Activated CD8-positive, alpha-beta memory T cell treated with anti-CD3 and anti-CD28 coated beads, Interleukin-2, amount 10 ng/mL, durations not matched to agents 7 days and 5 days (primary cell): ENCODE results near the gene CACNG5. TPM values are rescaled to one million over a fixed set of nuclear protein-coding genes. Genes with fewer than 3 reads are reported as not detected.
"Not testable (repeated sequence)": the region's sequence is repeated elsewhere in the genome, so short reads cannot be mapped to it uniquely, and the experiment has no call there.

Source experiments
- ATAC-seq: fragments of 150-1000 bp; cut with Tn5 transposase; one replicate; pipeline ENCODE4 v1.10.0; 2021; ENCODE audit warnings: moderate library complexity
- CTCF ChIA-PET: fragments of 350-600 bp; sonication (Branson Sonifier 250); formaldehyde crosslinking; loops from one replicate; lab custom pipeline; 2021; ENCODE audit warnings: antibody characterized with exemption; lab: Charles Lee
- DNase-seq: peaks from one replicate; pipeline ENCODE4 v3.0.0-alpha.2; 2020
- H3K27ac Mint-ChIP-seq: one replicate; pipeline ENCODE4 v1.8.0; 2021; ENCODE audit warnings: mild to moderate bottlenecking, mixed read lengths
- H3K27me3 Mint-ChIP-seq: one replicate; pipeline ENCODE4 v1.8.0; 2021; ENCODE audit warnings: mixed read lengths
- H3K36me3 Mint-ChIP-seq: one replicate; pipeline ENCODE4 v1.8.0; 2021; ENCODE audit warnings: mild to moderate bottlenecking, mixed read lengths
- H3K4me1 Mint-ChIP-seq: one replicate; pipeline ENCODE4 v1.8.0; 2021; ENCODE audit warnings: mixed read lengths
- H3K4me3 Mint-ChIP-seq: one replicate; pipeline ENCODE4 v1.8.0; 2021; ENCODE audit warnings: mild to moderate bottlenecking, moderate library complexity, mixed read lengths
- H3K9me3 Mint-ChIP-seq: one replicate; pipeline ENCODE4 v1.8.0; 2022; ENCODE audit warnings: low read depth, mixed read lengths
- total RNA-seq, 2 experiments: library from RNA; stranded (reverse); gene quantifications; one replicate each; pipeline ENCODE4 v1.2.3, GENCODE V29; 2021

The CACNG5 gene
- total RNA-seq, 2 experiments from 2014 or later = not detected

- DNase-seq = no peak
- Mint-ChIP-seq H3K27ac (no peak overlapping the region), H3K9me3 (no peaks in the 10 kb centered on the region), H3K4me1 (no peaks in the 10 kb centered on the region), H3K36me3 (no peaks in the 10 kb centered on the region), H3K27me3 (peaks cover 10% of the 10 kb centered on the region), H3K4me3 (no peak overlapping the region)
- CTCF ChIA-PET = no interaction called here
- no peak for ATAC-seq
Measured at GRCh38 chr17:66889480-66890230, 54.7 kb downstream of the CACNG5 start.

GRCh38 chr17:66892246-66892645 lies 57.3 kb downstream of the CACNG5 start:
- no peak for DNase-seq
- ATAC-seq = no peak
- CTCF ChIA-PET = no interaction called here
- no peaks in the 10 kb centered on the region for H3K4me1 Mint-ChIP-seq
- no peak overlapping the region for H3K27ac Mint-ChIP-seq
- H3K36me3 Mint-ChIP-seq = no peaks in the 10 kb centered on the region
- H3K9me3 Mint-ChIP-seq = no peaks in the 10 kb centered on the region
- H3K4me3 Mint-ChIP-seq = no peak overlapping the region
- peaks cover 17% of the 10 kb centered on the region for H3K27me3 Mint-ChIP-seq

GRCh38 chr17:66893382-66893781 lies 58.5 kb downstream of the CACNG5 start:
- DNase-seq = no peak
- no peak overlapping the region for H3K27ac Mint-ChIP-seq
- peaks cover 17% of the 10 kb centered on the region for H3K27me3 Mint-ChIP-seq
- no peaks in the 10 kb centered on the region for H3K36me3 Mint-ChIP-seq
- H3K4me1 Mint-ChIP-seq = no peaks in the 10 kb centered on the region
- no peak overlapping the region for H3K4me3 Mint-ChIP-seq
- no peak for ATAC-seq
- no peaks in the 10 kb centered on the region for H3K9me3 Mint-ChIP-seq
- CTCF ChIA-PET = no interaction called here

- Mint-ChIP-seq H3K9me3 (no peaks in the 10 kb centered on the region), H3K4me1 (no peaks in the 10 kb centered on the region), H3K27ac (no peak overlapping the region), H3K27me3 (peaks cover 17% of the 10 kb centered on the region), H3K4me3 (no peak overlapping the region), H3K36me3 (no peaks in the 10 kb centered on the region)
- ATAC-seq (no peak), DNase-seq (no peak)
- CTCF ChIA-PET = no interaction called here
Measured at GRCh38 chr17:66893863-66894262, 58.9 kb downstream of the CACNG5 start.

GRCh38 chr17:66897141-66897540 lies 62.2 kb downstream of the CACNG5 start:
- no peak for ATAC-seq
- no peak overlapping the region for H3K4me3 Mint-ChIP-seq
- H3K36me3 Mint-ChIP-seq = no peaks in the 10 kb centered on the region
- no peaks in the 10 kb centered on the region for H3K4me1 Mint-ChIP-seq
- no peak for DNase-seq
- no peaks in the 10 kb centered on the region for H3K9me3 Mint-ChIP-seq
- CTCF ChIA-PET = interaction anchor here (0.8 kb wide), 1 partner anchor 169 kb away, joined by 3 read pairs; no protein-coding TSS in a partner anchor
- H3K27ac Mint-ChIP-seq = no peak overlapping the region
- H3K27me3 Mint-ChIP-seq = peaks cover 24% of the 10 kb centered on the region

- Mint-ChIP-seq H3K9me3 (no peaks in the 10 kb centered on the region), H3K4me3 (no peak overlapping the region), H3K27ac (no peak overlapping the region), H3K4me1 (no peaks in the 10 kb centered on the region), H3K27me3 (peaks cover 19% of the 10 kb centered on the region), H3K36me3 (no peaks in the 10 kb centered on the region)
- ATAC-seq (no peak), DNase-seq (no peak)
- CTCF ChIA-PET = interaction anchor here (1.3 to 1.4 kb wide), 2 partner anchors 68 to 171 kb away, joined by 3 to 5 read pairs; no protein-coding TSS in a partner anchor
Measured at GRCh38 chr17:66898536-66898935, 63.6 kb downstream of the CACNG5 start.

- no peaks in the 10 kb centered on the region for H3K4me1 Mint-ChIP-seq
- no peaks in the 10 kb centered on the region for H3K36me3 Mint-ChIP-seq
- no peak for DNase-seq
- H3K4me3 Mint-ChIP-seq = no peak overlapping the region
- ATAC-seq = no peak
- H3K9me3 Mint-ChIP-seq = no peaks in the 10 kb centered on the region
- CTCF ChIA-PET = interaction anchor here (1.1 to 1.4 kb wide), 3 partner anchors 66 to 183 kb away, joined by 3 to 4 read pairs (median 4); no protein-coding TSS in a partner anchor
- peaks cover 7% of the 10 kb centered on the region for H3K27me3 Mint-ChIP-seq
- no peak overlapping the region for H3K27ac Mint-ChIP-seq
Measured at GRCh38 chr17:66900126-66901010, 65.5 kb downstream of the CACNG5 start.

GRCh38 chr17:66903296-66903695 lies 68.4 kb downstream of the CACNG5 start:
- CTCF ChIA-PET = interaction anchor here (1.4 kb wide), 1 partner anchor 188 kb away, joined by 3 read pairs; no protein-coding TSS in a partner anchor

GRCh38 chr17:66903781-66904180 lies 68.9 kb downstream of the CACNG5 start:
- CTCF ChIA-PET = no interaction called here
- Mint-ChIP-seq H3K4me3 (no peak overlapping the region), H3K27ac (no peak overlapping the region), H3K27me3 (peaks cover 6% of the 10 kb centered on the region), H3K9me3 (no peaks in the 10 kb centered on the region), H3K36me3 (no peaks in the 10 kb centered on the region), H3K4me1 (peaks cover 5% of the 10 kb centered on the region)
- no peak for ATAC-seq
- no peak for DNase-seq

More at GRCh38 chr17:66903296-66903695, 68.4 kb downstream of the CACNG5 start:
- not testable (repeated sequence) for DNase-seq, H3K27ac Mint-ChIP-seq, H3K36me3 Mint-ChIP-seq, H3K9me3 Mint-ChIP-seq, H3K4me1 Mint-ChIP-seq, ATAC-seq, H3K27me3 Mint-ChIP-seq, H3K4me3 Mint-ChIP-seq

GRCh38 chr17:66904760-66905624 lies 70.1 kb downstream of the CACNG5 start:
- peaks cover 5% of the 10 kb centered on the region for H3K4me1 Mint-ChIP-seq
- no peak overlapping the region for H3K4me3 Mint-ChIP-seq
- H3K27me3 Mint-ChIP-seq = peaks cover 4% of the 10 kb centered on the region
- H3K36me3 Mint-ChIP-seq = no peaks in the 10 kb centered on the region
- CTCF ChIA-PET = interaction anchor here (0.7 to 1.6 kb wide), 5 partner anchors 12 to 190 kb away, joined by 3 to 7 read pairs (median 4); no protein-coding TSS in a partner anchor
- no peak for DNase-seq
- H3K9me3 Mint-ChIP-seq = no peaks in the 10 kb centered on the region
- H3K27ac Mint-ChIP-seq = no peak overlapping the region
- ATAC-seq = no peak

GRCh38 chr17:66906321-66907278 lies 71.7 kb downstream of the CACNG5 start:
- peaks cover 5% of the 10 kb centered on the region for H3K27me3 Mint-ChIP-seq
- no peaks in the 10 kb centered on the region for H3K9me3 Mint-ChIP-seq
- H3K4me3 Mint-ChIP-seq = no peak overlapping the region
- ATAC-seq (peak; percentile 47), DNase-seq (peak; percentile 79)
- H3K36me3 Mint-ChIP-seq = no peaks in the 10 kb centered on the region
- CTCF ChIA-PET = interaction anchor here (0.6 to 1.0 kb wide), 2 partner anchors 189 to 192 kb away, joined by 4 to 6 read pairs; no protein-coding TSS in a partner anchor
- peaks cover 5% of the 10 kb centered on the region for H3K4me1 Mint-ChIP-seq
- H3K27ac Mint-ChIP-seq = no peak overlapping the region
